GM18873 (cell line): ENCODE results near the gene SYS1.

Experiments
- ATAC-seq: cut with Tn5 transposase; IDR thresholded peaks from one replicate; pipeline ENCODE4 v1.9.1; 2021; ENCODE audit warnings: mild to moderate bottlenecking, moderate library complexity, moderate number of reproducible peaks; ENCODE audit not compliant: unreplicated experiment, low FRiP score

SYS1 gene

DNA sequence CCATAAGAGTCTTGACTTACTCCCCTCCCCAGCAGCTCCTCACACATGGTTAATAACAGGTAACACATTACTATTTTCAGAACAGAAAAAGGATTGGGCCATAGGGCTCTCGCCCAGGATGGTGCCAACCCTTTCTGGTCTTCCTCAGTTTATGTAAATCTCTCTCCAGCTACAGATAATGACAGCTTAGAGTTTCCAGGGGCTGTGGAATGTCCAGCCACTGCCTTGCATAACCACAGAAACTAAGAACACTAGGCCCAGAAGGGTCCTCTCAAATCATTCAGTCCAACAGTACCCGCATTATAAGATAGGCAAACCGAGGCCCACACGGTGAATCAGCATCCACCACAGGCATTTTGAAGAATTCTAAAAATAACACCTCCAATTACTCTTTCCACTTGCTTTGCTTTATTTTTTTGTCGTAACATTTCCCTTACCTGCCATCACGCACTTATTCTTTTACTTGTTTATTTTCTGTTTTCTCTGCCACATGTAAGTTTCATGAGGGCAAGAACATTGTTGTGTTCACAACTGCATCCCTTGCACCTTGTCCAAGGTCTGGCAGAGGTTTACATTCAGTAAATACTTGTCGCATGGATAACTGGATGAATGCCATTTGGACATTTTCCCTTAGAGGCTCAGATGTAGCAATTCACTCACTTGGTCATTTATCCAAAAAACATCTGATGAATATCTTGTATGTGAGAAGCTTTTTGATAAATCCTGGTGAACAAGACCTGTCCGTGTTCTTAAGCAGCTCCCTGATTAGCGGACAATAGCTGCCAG is 8.3 kb upstream of the SYS1 start:
- ATAC-seq: no peak

GRCh38 chr20:45355209-45356084 is 7.5 kb upstream of the SYS1 start:
- no peak for ATAC-seq

GRCh38 chr20:45358282-45359068 is 4.5 kb upstream of the SYS1 start:
- ATAC-seq: no peak

- ATAC-seq: no peak
Measured at GRCh38 chr20:45359069-45359405, 3.9 kb upstream of the SYS1 start.

GRCh38 chr20:45359406-45360148 is 3.4 kb upstream of the SYS1 start:
- no peak for ATAC-seq

- no peak for ATAC-seq
Measured at GRCh38 chr20:45361793-45362192, 1.2 kb upstream of the SYS1 start.

- no peak for ATAC-seq
Measured at GRCh38 chr20:45363611-45364492, 896 bp downstream of the SYS1 start.

GRCh38 chr20:45365444-45365970 is 2.6 kb downstream of the SYS1 start:
- no peak for ATAC-seq

GRCh38 chr20:45366192-45366591 is 3.2 kb downstream of the SYS1 start:
- no peak for ATAC-seq

GRCh38 chr20:45366631-45367030 is 3.7 kb downstream of the SYS1 start:
- no peak for ATAC-seq

GRCh38 chr20:45367126-45367525 is 4.2 kb downstream of the SYS1 start:
- ATAC-seq: no peak

GRCh38 chr20:45368221-45368980 is 5.4 kb downstream of the SYS1 start:
- peak; percentile 83 for ATAC-seq

DNA sequence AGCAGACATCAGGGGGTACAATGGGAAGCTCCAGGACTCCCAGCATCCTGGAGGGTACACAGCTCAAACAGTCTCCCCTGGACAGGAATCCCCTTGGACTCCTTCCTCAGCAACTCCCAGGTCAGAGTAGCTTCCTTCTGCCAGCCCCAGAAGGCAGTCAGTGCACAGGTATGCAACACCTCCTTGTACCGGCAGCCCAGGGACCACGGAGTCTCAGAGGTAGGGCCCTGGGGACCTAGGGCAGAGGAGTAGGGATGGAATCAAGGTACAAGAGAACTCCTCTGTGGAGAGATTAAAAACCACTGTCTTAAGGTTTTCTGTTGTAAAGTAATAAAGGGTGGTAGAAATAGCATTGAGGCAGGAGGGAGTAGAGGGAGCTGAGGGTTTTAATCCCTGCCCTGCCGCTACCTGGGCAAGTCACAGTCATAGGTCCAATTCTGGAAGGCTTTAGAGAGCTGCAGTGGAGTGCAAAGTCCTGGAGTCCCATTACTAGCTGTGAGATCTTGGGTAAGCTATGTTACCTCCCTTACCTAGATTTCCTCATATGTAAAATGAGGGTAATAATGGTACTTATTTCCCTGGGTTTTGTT is 7.7 kb downstream of the SYS1 start:
- ATAC-seq: no peak

DNA sequence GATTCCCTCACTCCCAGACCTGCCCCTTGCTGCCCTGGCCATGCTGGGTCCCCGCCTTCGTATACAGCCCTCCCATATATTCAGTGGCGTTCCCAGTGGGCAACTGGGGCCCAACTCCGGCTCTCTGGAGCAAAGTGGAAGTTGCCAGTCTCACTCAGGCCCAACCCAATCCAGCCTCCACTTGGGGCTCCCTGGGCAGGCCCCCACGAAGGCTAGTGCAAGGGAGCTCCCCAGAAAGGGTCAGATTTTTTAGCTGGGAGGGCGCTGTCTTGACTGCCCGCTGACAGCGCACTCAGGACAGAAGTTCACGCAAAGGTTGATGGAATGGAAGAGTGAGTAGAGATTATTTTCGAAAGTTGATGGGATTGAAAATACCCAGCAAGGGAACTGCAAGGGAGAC is 9.3 kb downstream of the SYS1 start:
- ATAC-seq: no peak

DNA sequence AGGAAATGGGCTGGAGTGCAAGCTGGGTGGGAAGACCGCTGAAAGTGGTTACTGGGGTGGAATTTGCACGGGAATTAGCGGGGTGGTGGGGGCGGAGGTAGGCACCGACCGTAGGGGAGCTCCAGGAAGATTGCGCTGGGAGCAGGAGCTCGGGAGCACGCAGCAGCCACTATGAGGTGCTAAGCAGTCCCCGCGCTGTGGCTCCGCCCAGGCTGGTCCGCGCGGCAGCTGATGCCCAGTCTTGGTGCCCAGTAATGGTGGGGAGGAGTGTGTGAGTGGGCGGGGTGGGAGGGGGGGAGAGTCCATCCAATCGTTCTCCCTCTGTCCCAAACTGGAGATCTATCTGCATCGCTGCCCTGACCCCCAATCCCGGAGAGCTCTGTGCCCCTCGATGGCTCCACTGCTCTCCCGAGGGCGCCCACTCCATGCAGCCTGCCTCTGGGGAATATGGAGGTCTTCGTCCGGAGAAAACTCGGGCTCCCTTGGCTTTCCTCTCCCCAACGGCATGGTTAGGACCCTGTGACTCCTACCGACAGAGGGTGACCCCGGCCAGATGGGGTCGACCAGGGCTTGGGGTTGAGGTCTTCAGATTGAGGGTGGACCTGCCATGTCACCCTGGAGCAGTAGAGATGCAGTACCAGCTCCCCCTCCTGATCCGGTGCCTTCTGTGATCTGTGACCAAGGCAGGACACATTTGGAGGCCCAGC is 9.8 kb downstream of the SYS1 start:
- ATAC-seq: no peak

- peak; percentile 53 for ATAC-seq
Measured at GRCh38 chr20:45373353-45374100, 10.6 kb downstream of the SYS1 start.

GRCh38 chr20:45374101-45374467 is 11.1 kb downstream of the SYS1 start:
- no peak for ATAC-seq
